GM19452 (cell line): Measurements from ENCODE around the gene UBLCP1.

Experiments used
- ATAC-seq: cut with Tn5 transposase; IDR thresholded peaks from one replicate; pipeline ENCODE4 v1.9.1; 2021; ENCODE audit not compliant: unreplicated experiment

The UBLCP1 gene

GRCh38 chr5:159310511-159310910 lies 47.4 kb downstream of the UBLCP1 start:
- ATAC-seq: no peak

GRCh38 chr5:159311063-159311462 lies 48.0 kb downstream of the UBLCP1 start:
- no peak for ATAC-seq

- no peak for ATAC-seq
These were observed 50.1 kb downstream of the UBLCP1 start for GRCh38 chr5:159313197-159313596.

- peak; percentile 84 for ATAC-seq
These were observed 53.7 kb downstream of the UBLCP1 start for GRCh38 chr5:159316519-159317383.

- ATAC-seq: no peak
These were observed 54.8 kb downstream of the UBLCP1 start for GRCh38 chr5:159317849-159318248.

GRCh38 chr5:159318448-159318847 lies 55.4 kb downstream of the UBLCP1 start:
- ATAC-seq: no peak

GRCh38 chr5:159319363-159319762 lies 56.3 kb downstream of the UBLCP1 start:
- ATAC-seq: no peak

- no peak for ATAC-seq
These were observed 56.7 kb downstream of the UBLCP1 start for GRCh38 chr5:159319832-159320231.

- ATAC-seq: no peak
These were observed 59.1 kb downstream of the UBLCP1 start for GRCh38 chr5:159322180-159322579.

GRCh38 chr5:159324102-159324755 lies 61.1 kb downstream of the UBLCP1 start:
- ATAC-seq: no peak

- ATAC-seq: no peak
These were observed 61.9 kb downstream of the UBLCP1 start for GRCh38 chr5:159324986-159325385.

GRCh38 chr5:159330131-159330800 lies 67.2 kb downstream of the UBLCP1 start, which contains the start of gene IL12B:
TSS of gene IL12B (minus strand) at chr5:159330487. CDS start at chr5:159326782, 3,705 bp downstream.
- no peak for ATAC-seq

GRCh38 chr5:159331093-159331973 lies 68.2 kb downstream of the UBLCP1 start:
- ATAC-seq: peak; percentile 50

- no peak for ATAC-seq
These were observed 69.9 kb downstream of the UBLCP1 start for GRCh38 chr5:159332800-159333544.

GRCh38 chr5:159333545-159333925 lies 70.4 kb downstream of the UBLCP1 start:
- no peak for ATAC-seq
